Measurements from ENCODE around the gene SIGLEC7.
"Not testable (repeated sequence)": the region's sequence is repeated elsewhere in the genome, so short reads cannot be mapped to it uniquely, and the experiment has no call there.

SIGLEC7 gene

GRCh38 chr19:51168564-51169282 is 26.6 kb downstream of the SIGLEC7 start:
- H3K4me3 ChIP-seq (ENCODE audit: low read depth, low read length), result no peak overlapping the region
- no peak overlapping the region for H2AFZ ChIP-seq (ENCODE audit: low read length, unreplicated experiment)
- H3K27ac ChIP-seq (ENCODE audit: low read depth, low read length), result no peak overlapping the region
- H3K36me3 ChIP-seq (ENCODE audit: insufficient read depth, low read length), result no peaks in the 10 kb centered on the region
- peaks cover 38% of the 10 kb centered on the region for H3K27me3 ChIP-seq (ENCODE audit: insufficient read depth, low read length)
- H3K79me2 ChIP-seq (ENCODE audit: control insufficient read depth, insufficient read depth, low read length, unreplicated experiment), result no peaks in the 10 kb centered on the region
- H3K4me1 ChIP-seq (ENCODE audit: control insufficient read depth, insufficient read depth, low read length, unreplicated experiment), result no peaks in the 10 kb centered on the region

- H3K4me1 ChIP-seq (ENCODE audit: control insufficient read depth, insufficient read depth, low read length, unreplicated experiment); H3K4me3 ChIP-seq (ENCODE audit: low read depth, low read length); H3K27ac ChIP-seq (ENCODE audit: low read depth, low read length); H3K79me2 ChIP-seq (ENCODE audit: control insufficient read depth, insufficient read depth, low read length, unreplicated experiment); H2AFZ ChIP-seq (ENCODE audit: low read length, unreplicated experiment); H3K36me3 ChIP-seq (ENCODE audit: insufficient read depth, low read length): not testable (repeated sequence)
- peaks cover 39% of the 10 kb centered on the region for H3K27me3 ChIP-seq (ENCODE audit: insufficient read depth, low read length)
Observed at GRCh38 chr19:51169283-51169918, 27.3 kb downstream of the SIGLEC7 start.

GRCh38 chr19:51172223-51172622 is 30.1 kb downstream of the SIGLEC7 start:
- H3K36me3 ChIP-seq (ENCODE audit: insufficient read depth, low read length), result no peaks in the 10 kb centered on the region
- peaks cover 48% of the 10 kb centered on the region for H3K27me3 ChIP-seq (ENCODE audit: insufficient read depth, low read length)
- H3K27ac ChIP-seq (ENCODE audit: low read depth, low read length), result no peak overlapping the region
- no peak overlapping the region for H3K4me3 ChIP-seq (ENCODE audit: low read depth, low read length)
- H2AFZ ChIP-seq (ENCODE audit: low read length, unreplicated experiment), result no peak overlapping the region
- H3K79me2 ChIP-seq (ENCODE audit: control insufficient read depth, insufficient read depth, low read length, unreplicated experiment), result no peaks in the 10 kb centered on the region
- no peaks in the 10 kb centered on the region for H3K4me1 ChIP-seq (ENCODE audit: control insufficient read depth, insufficient read depth, low read length, unreplicated experiment)

GRCh38 chr19:51173681-51174080 is 31.6 kb downstream of the SIGLEC7 start:
- no peak overlapping the region for H2AFZ ChIP-seq (ENCODE audit: low read length, unreplicated experiment)
- H3K79me2 ChIP-seq (ENCODE audit: control insufficient read depth, insufficient read depth, low read length, unreplicated experiment), result no peaks in the 10 kb centered on the region
- no peaks in the 10 kb centered on the region for H3K4me1 ChIP-seq (ENCODE audit: control insufficient read depth, insufficient read depth, low read length, unreplicated experiment)
- peaks cover 62% of the 10 kb centered on the region for H3K27me3 ChIP-seq (ENCODE audit: insufficient read depth, low read length)
- no peak overlapping the region for H3K27ac ChIP-seq (ENCODE audit: low read depth, low read length)
- H3K4me3 ChIP-seq (ENCODE audit: low read depth, low read length), result no peak overlapping the region
- H3K36me3 ChIP-seq (ENCODE audit: insufficient read depth, low read length), result no peaks in the 10 kb centered on the region

GRCh38 chr19:51179256-51179655 is 37.2 kb downstream of the SIGLEC7 start:
- no peak overlapping the region for H3K27ac ChIP-seq (ENCODE audit: low read depth, low read length)
- peaks cover 42% of the 10 kb centered on the region for H3K27me3 ChIP-seq (ENCODE audit: insufficient read depth, low read length)
- H3K36me3 ChIP-seq (ENCODE audit: insufficient read depth, low read length), result no peaks in the 10 kb centered on the region
- H3K4me1 ChIP-seq (ENCODE audit: control insufficient read depth, insufficient read depth, low read length, unreplicated experiment), result no peaks in the 10 kb centered on the region
- no peak overlapping the region for H2AFZ ChIP-seq (ENCODE audit: low read length, unreplicated experiment)
- H3K4me3 ChIP-seq (ENCODE audit: low read depth, low read length), result no peak overlapping the region
- H3K79me2 ChIP-seq (ENCODE audit: control insufficient read depth, insufficient read depth, low read length, unreplicated experiment), result no peaks in the 10 kb centered on the region

GRCh38 chr19:51181377-51181912 is 39.3 kb downstream of the SIGLEC7 start:
- no peaks in the 10 kb centered on the region for H3K36me3 ChIP-seq (ENCODE audit: insufficient read depth, low read length)
- H3K27me3 ChIP-seq (ENCODE audit: insufficient read depth, low read length), result peaks cover 28% of the 10 kb centered on the region
- H3K79me2 ChIP-seq (ENCODE audit: control insufficient read depth, insufficient read depth, low read length, unreplicated experiment), result no peaks in the 10 kb centered on the region
- no peak overlapping the region for H3K27ac ChIP-seq (ENCODE audit: low read depth, low read length)
- H3K4me1 ChIP-seq (ENCODE audit: control insufficient read depth, insufficient read depth, low read length, unreplicated experiment), result no peaks in the 10 kb centered on the region
- no peak overlapping the region for H3K4me3 ChIP-seq (ENCODE audit: low read depth, low read length)
- H2AFZ ChIP-seq (ENCODE audit: low read length, unreplicated experiment), result no peak overlapping the region

GRCh38 chr19:51181913-51182419 is 39.9 kb downstream of the SIGLEC7 start:
- no peak overlapping the region for H3K4me3 ChIP-seq (ENCODE audit: low read depth, low read length)
- no peaks in the 10 kb centered on the region for H3K4me1 ChIP-seq (ENCODE audit: control insufficient read depth, insufficient read depth, low read length, unreplicated experiment)
- no peak overlapping the region for H2AFZ ChIP-seq (ENCODE audit: low read length, unreplicated experiment)
- H3K79me2 ChIP-seq (ENCODE audit: control insufficient read depth, insufficient read depth, low read length, unreplicated experiment), result no peaks in the 10 kb centered on the region
- H3K27me3 ChIP-seq (ENCODE audit: insufficient read depth, low read length), result peaks cover 24% of the 10 kb centered on the region
- no peaks in the 10 kb centered on the region for H3K36me3 ChIP-seq (ENCODE audit: insufficient read depth, low read length)
- no peak overlapping the region for H3K27ac ChIP-seq (ENCODE audit: low read depth, low read length)

GRCh38 chr19:51183629-51184028 is 41.5 kb downstream of the SIGLEC7 start:
- Histone ChIP-seq H3K36me3 (ENCODE audit: insufficient read depth, low read length) (no peaks in the 10 kb centered on the region), H3K4me3 (ENCODE audit: low read depth, low read length) (no peak overlapping the region), H2AFZ (ENCODE audit: low read length, unreplicated experiment) (no peak overlapping the region), H3K27me3 (ENCODE audit: insufficient read depth, low read length) (0 out of 2 replicates have a peak, but pooled peaks cover 8% of the 10 kb centered on the region), H3K27ac (ENCODE audit: low read depth, low read length) (no peak overlapping the region), H3K79me2 (ENCODE audit: control insufficient read depth, insufficient read depth, low read length, unreplicated experiment) (no peaks in the 10 kb centered on the region), H3K4me1 (ENCODE audit: control insufficient read depth, insufficient read depth, low read length, unreplicated experiment) (no peaks in the 10 kb centered on the region)

GRCh38 chr19:51185069-51185867 is 43.2 kb downstream of the SIGLEC7 start:
- no peaks in the 10 kb centered on the region for H3K4me1 ChIP-seq (ENCODE audit: control insufficient read depth, insufficient read depth, low read length, unreplicated experiment)
- H2AFZ ChIP-seq (ENCODE audit: low read length, unreplicated experiment), result no peak overlapping the region
- H3K79me2 ChIP-seq (ENCODE audit: control insufficient read depth, insufficient read depth, low read length, unreplicated experiment), result no peaks in the 10 kb centered on the region
- H3K27me3 ChIP-seq (ENCODE audit: insufficient read depth, low read length), result peaks cover 2% of the 10 kb centered on the region; the same call in 1 of the 2 replicates
- no peak overlapping the region for H3K27ac ChIP-seq (ENCODE audit: low read depth, low read length)
- H3K4me3 ChIP-seq (ENCODE audit: low read depth, low read length), result no peak overlapping the region
- H3K36me3 ChIP-seq (ENCODE audit: insufficient read depth, low read length), result no peaks in the 10 kb centered on the region

GRCh38 chr19:51185868-51186215 is 43.7 kb downstream of the SIGLEC7 start:
- H3K4me3 ChIP-seq (ENCODE audit: low read depth, low read length), result no peak overlapping the region
- no peaks in the 10 kb centered on the region for H3K4me1 ChIP-seq (ENCODE audit: control insufficient read depth, insufficient read depth, low read length, unreplicated experiment)
- H3K79me2 ChIP-seq (ENCODE audit: control insufficient read depth, insufficient read depth, low read length, unreplicated experiment), result no peaks in the 10 kb centered on the region
- no peak overlapping the region for H3K27ac ChIP-seq (ENCODE audit: low read depth, low read length)
- no peaks in the 10 kb centered on the region for H3K36me3 ChIP-seq (ENCODE audit: insufficient read depth, low read length)
- no peak overlapping the region for H2AFZ ChIP-seq (ENCODE audit: low read length, unreplicated experiment)
- H3K27me3 ChIP-seq (ENCODE audit: insufficient read depth, low read length), result peaks cover 6% of the 10 kb centered on the region; the same call in 1 of the 2 replicates
